Measurements from ENCODE around the gene CCM2.

The CCM2 gene

DNA sequence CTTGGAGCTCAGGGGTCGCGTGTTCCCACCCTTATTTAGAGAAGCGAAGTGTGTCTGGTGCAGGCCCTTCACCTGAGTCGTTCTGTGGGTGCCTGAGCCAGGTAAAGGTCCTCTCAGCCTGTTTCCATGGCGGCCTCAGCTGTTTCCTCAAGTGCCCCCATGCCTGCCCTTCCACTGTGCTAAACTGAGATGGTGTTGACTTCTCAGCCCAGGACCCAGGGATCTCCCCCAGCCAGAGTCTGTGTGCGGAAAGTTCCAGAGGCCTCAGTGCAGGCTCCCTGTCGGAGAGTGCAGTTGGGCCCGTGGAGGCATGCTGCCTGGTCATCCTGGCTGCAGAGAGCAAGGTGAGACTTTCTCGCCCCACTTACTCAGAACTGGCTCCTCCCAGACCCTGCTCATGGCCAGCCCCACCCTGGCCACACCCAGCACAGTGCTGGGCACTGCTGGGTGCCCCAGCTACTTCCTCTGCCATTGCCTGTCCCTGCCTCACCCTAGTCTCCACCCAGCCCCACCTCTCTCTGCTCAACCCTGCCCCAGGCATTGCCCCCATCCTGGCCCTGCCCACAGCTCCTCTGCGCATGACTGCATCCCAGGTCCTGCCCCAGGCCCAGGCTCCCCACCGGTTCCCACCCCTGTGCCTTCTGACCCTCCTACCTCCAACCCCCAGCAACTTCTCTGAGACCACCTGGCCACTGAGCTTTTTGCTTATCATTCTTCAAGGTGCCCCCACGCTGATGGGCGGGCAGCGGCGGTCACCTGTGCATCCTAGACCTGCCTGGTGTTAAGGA lies 68.4 kb downstream of the CCM2 start:
- POLR2A ChIA-PET, result no interaction called here
- WGBS (ENCODE audit: insufficient coverage), result 98% methylated on average over 15 of the region's 15 CpGs
- peaks cover 35 to 94% (median 85%) of the 10 kb centered on the region in 4 experiments for H3K36me3 ChIP-seq (ENCODE audit: control insufficient read depth in 4 of 4, insufficient read depth in 4 of 4, low read length in 3 of 4)
- DNase-seq, result no peak
- H3K4me3 ChIP-seq (ENCODE audit: control insufficient read depth in 1 of 7, extremely low read depth in 1 of 7, insufficient read depth in 4 of 7, low read depth in 2 of 7, low read length in 6 of 7), result no peak overlapping the region
- H3K27ac ChIP-seq (ENCODE audit: insufficient read depth in 1 of 2, low read depth in 1 of 2, low read length in 2 of 2, poor library complexity in 1 of 2, severe bottlenecking in 2 of 2), result no peak overlapping the region
- CTCF ChIA-PET, result interaction anchor here (0.9 to 2.6 kb wide), 5 partner anchors 12 to 95 kb away, joined by 3 to 13 read pairs (median 4); no protein-coding TSS in a partner anchor
- no peaks in the 10 kb centered on the region for H3K9me3 ChIP-seq (ENCODE audit: control extremely low read depth in 1 of 5, control insufficient read depth in 4 of 5, insufficient read depth in 2 of 5, low read depth in 1 of 5, low read length in 4 of 5)
- no peaks in the 10 kb centered on the region for H3K27me3 ChIP-seq (replicated peaks in 2 of 5; ENCODE audit: control insufficient read depth in 4 of 5, insufficient read depth in 5 of 5, low read length in 4 of 5)
- H3K4me1 ChIP-seq (ENCODE audit: control extremely low read depth in 1 of 4, control insufficient read depth in 4 of 4, insufficient read depth in 4 of 4, low read length in 3 of 4), result peaks cover 0 to 4% (median 0%) of the 10 kb centered on the region in 4 experiments

GRCh38 chr7:45069444-45070253 lies 69.6 kb downstream of the CCM2 start:
- Histone ChIP-seq H3K4me1 (ENCODE audit: control extremely low read depth in 1 of 4, control insufficient read depth in 4 of 4, insufficient read depth in 4 of 4, low read length in 3 of 4) (peaks cover 0 to 4% (median 0%) of the 10 kb centered on the region in 4 experiments), H3K27me3 (replicated peaks in 2 of 5; ENCODE audit: control insufficient read depth in 4 of 5, insufficient read depth in 5 of 5, low read length in 4 of 5) (no peaks in the 10 kb centered on the region), H3K9me3 (ENCODE audit: control extremely low read depth in 1 of 5, control insufficient read depth in 4 of 5, insufficient read depth in 2 of 5, low read depth in 1 of 5, low read length in 4 of 5) (no peaks in the 10 kb centered on the region), H3K27ac (ENCODE audit: insufficient read depth in 1 of 2, low read depth in 1 of 2, low read length in 2 of 2, poor library complexity in 1 of 2, severe bottlenecking in 2 of 2) (no peak overlapping the region), H3K36me3 (ENCODE audit: control insufficient read depth in 4 of 4, insufficient read depth in 4 of 4, low read length in 3 of 4) (peaks cover 31 to 94% (median 83%) of the 10 kb centered on the region in 4 experiments), H3K4me3 (ENCODE audit: control insufficient read depth in 1 of 7, extremely low read depth in 1 of 7, insufficient read depth in 4 of 7, low read depth in 2 of 7, low read length in 6 of 7) (no peak overlapping the region)
- CTCF ChIA-PET, result interaction anchor here (0.8 to 2.6 kb wide), 7 partner anchors 11 to 270 kb away, joined by 3 to 13 read pairs (median 3); no protein-coding TSS in a partner anchor
- POLR2A ChIA-PET, result no interaction called here
- no peak for DNase-seq
- 98% methylated on average over 12 of the region's 15 CpGs for WGBS (ENCODE audit: insufficient coverage)

DNA sequence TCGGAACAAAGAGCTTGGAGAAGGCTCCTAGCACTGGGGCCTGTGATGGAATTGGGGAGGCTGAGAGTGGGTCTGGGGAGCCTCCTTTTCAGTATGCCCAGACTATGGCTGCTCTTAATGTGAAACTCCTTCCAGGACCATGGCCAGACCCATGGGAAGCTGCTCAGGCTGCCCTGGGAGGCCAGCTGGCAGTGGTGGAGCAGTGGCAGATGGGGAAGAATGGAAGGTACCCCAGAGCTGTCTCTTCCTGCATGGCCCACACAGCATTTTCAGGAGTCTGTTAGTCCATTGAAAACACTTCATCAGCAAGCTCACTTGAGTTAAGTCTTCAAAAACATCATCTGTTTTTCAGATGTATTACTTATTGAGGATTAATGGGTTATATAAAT lies 70.2 kb downstream of the CCM2 start:
- WGBS (ENCODE audit: insufficient coverage), result 100% methylated on average over 1 of the region's 1 CpG
- no peak overlapping the region for H3K27ac ChIP-seq (ENCODE audit: insufficient read depth in 1 of 2, low read depth in 1 of 2, low read length in 2 of 2, poor library complexity in 1 of 2, severe bottlenecking in 2 of 2)
- peaks cover 29 to 94% (median 83%) of the 10 kb centered on the region in 4 experiments for H3K36me3 ChIP-seq (ENCODE audit: control insufficient read depth in 4 of 4, insufficient read depth in 4 of 4, low read length in 3 of 4)
- no peaks in the 10 kb centered on the region for H3K9me3 ChIP-seq (ENCODE audit: control extremely low read depth in 1 of 5, control insufficient read depth in 4 of 5, insufficient read depth in 2 of 5, low read depth in 1 of 5, low read length in 4 of 5)
- ChIA-PET POLR2A (no interaction called here), CTCF (interaction anchor here (1.1 to 2.6 kb wide), 3 partner anchors 34 to 97 kb away, joined by 3 to 13 read pairs (median 3); no protein-coding TSS in a partner anchor)
- no peak for DNase-seq
- H3K4me3 ChIP-seq (ENCODE audit: control insufficient read depth in 1 of 7, extremely low read depth in 1 of 7, insufficient read depth in 4 of 7, low read depth in 2 of 7, low read length in 6 of 7), result no peak overlapping the region
- H3K27me3 ChIP-seq (replicated peaks in 2 of 5; ENCODE audit: control insufficient read depth in 4 of 5, insufficient read depth in 5 of 5, low read length in 4 of 5), result no peaks in the 10 kb centered on the region
- H3K4me1 ChIP-seq (ENCODE audit: control extremely low read depth in 1 of 4, control insufficient read depth in 4 of 4, insufficient read depth in 4 of 4, low read length in 3 of 4), result peaks cover 0 to 4% (median 0%) of the 10 kb centered on the region in 4 experiments

DNA sequence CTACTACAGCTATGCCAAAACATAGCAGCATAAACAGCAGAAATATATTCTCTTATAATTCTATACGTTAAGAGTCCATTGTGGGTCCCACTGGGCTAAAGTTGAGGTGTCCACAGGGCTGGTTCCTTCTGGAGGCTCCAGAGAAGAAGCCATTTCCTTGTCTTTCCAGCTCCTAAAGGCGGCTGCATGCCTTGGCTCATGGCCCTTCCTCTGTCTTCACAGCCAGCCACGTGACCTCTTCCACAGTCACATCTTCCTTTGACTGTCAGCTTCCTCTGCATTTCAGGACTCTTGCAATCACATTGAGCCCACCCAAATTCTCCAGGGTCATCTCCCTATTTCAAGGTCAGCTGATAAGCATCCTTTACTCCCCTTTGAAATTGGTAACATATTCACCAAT lies 71.5 kb downstream of the CCM2 start:
- H3K27ac ChIP-seq (ENCODE audit: insufficient read depth in 1 of 2, low read depth in 1 of 2, low read length in 2 of 2, poor library complexity in 1 of 2, severe bottlenecking in 2 of 2), result no peak overlapping the region
- H3K9me3 ChIP-seq (ENCODE audit: control extremely low read depth in 1 of 5, control insufficient read depth in 4 of 5, insufficient read depth in 2 of 5, low read depth in 1 of 5, low read length in 4 of 5), result no peaks in the 10 kb centered on the region
- H3K4me1 ChIP-seq (ENCODE audit: control extremely low read depth in 1 of 4, control insufficient read depth in 4 of 4, insufficient read depth in 4 of 4, low read length in 3 of 4), result peaks cover 0 to under 1% (median 0%) of the 10 kb centered on the region in 4 experiments
- WGBS (ENCODE audit: insufficient coverage), result 93% methylated on average over 3 of the region's 3 CpGs
- H3K36me3 ChIP-seq (ENCODE audit: control insufficient read depth in 4 of 4, insufficient read depth in 4 of 4, low read length in 3 of 4), result peaks cover 27 to 94% (median 83%) of the 10 kb centered on the region in 4 experiments
- H3K27me3 ChIP-seq (replicated peaks in 2 of 5; ENCODE audit: control insufficient read depth in 4 of 5, insufficient read depth in 5 of 5, low read length in 4 of 5), result no peaks in the 10 kb centered on the region
- ChIA-PET POLR2A (no interaction called here), CTCF (interaction anchor here (0.9 to 4.2 kb wide), 5 partner anchors 9 to 98 kb away, joined by 4 to 23 read pairs (median 6); no protein-coding TSS in a partner anchor)
- no peak overlapping the region for H3K4me3 ChIP-seq (ENCODE audit: control insufficient read depth in 1 of 7, extremely low read depth in 1 of 7, insufficient read depth in 4 of 7, low read depth in 2 of 7, low read length in 6 of 7)
- DNase-seq, result no peak

DNA sequence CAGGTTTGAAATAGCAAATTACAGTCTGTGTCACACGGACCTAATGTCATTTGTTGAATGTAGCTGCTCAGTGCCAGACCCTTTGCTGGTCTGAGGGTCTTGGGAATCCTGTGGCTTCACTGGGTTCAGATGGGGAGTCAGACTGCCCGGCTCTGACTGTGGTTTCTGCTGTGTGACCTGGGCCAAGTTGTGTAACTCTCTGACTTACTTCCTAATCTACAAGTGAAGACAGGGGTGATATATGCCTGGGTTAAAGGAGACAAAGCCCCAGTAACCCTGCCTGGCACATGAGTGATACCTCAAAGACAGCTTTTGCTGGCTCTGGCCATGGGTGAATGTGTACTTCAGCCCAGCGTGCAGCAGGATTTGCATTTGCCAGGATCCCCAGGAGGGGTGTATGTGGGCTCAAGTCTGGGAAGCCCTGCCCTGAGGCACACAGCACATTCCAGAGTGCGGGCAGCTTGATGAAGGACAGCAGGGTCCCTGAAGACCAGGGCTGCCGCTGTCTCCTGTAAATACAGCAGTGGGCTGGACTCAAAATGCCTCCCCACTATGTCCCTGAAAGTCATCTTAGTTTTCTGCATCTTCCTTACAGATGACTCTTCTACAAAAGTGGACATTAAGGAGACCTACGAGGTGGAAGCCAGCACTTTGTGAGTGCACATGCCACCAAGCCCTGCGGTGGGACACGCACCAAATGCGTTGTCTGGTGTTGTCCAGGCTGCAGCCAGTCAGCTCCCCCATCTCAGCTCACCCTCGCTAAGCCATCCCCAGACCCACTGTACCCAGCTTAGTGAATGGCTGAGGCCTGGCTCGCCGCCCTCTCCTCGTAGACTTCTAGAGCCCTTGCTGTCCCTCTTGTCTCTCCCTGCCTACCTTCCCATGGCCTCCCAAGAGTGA lies 72.4 kb downstream of the CCM2 start:
- Histone ChIP-seq H3K9me3 (ENCODE audit: control extremely low read depth in 1 of 5, control insufficient read depth in 4 of 5, insufficient read depth in 2 of 5, low read depth in 1 of 5, low read length in 4 of 5) (no peaks in the 10 kb centered on the region), H3K36me3 (ENCODE audit: control insufficient read depth in 4 of 4, insufficient read depth in 4 of 4, low read length in 3 of 4) (peaks cover 27 to 98% (median 85%) of the 10 kb centered on the region in 4 experiments), H3K27ac (ENCODE audit: insufficient read depth in 1 of 2, low read depth in 1 of 2, low read length in 2 of 2, poor library complexity in 1 of 2, severe bottlenecking in 2 of 2) (no peak overlapping the region), H3K4me3 (ENCODE audit: control insufficient read depth in 1 of 7, extremely low read depth in 1 of 7, insufficient read depth in 4 of 7, low read depth in 2 of 7, low read length in 6 of 7) (no peak overlapping the region), H3K4me1 (ENCODE audit: control extremely low read depth in 1 of 4, control insufficient read depth in 4 of 4, insufficient read depth in 4 of 4, low read length in 3 of 4) (no peaks in the 10 kb centered on the region), H3K27me3 (replicated peaks in 2 of 5; ENCODE audit: control insufficient read depth in 4 of 5, insufficient read depth in 5 of 5, low read length in 4 of 5) (no peaks in the 10 kb centered on the region)
- DNase-seq, result no peak
- CTCF ChIA-PET, result interaction anchor here (0.9 to 4.2 kb wide), 5 partner anchors 10 to 99 kb away, joined by 4 to 23 read pairs (median 6); no protein-coding TSS in a partner anchor
- POLR2A ChIA-PET, result no interaction called here
- WGBS (ENCODE audit: insufficient coverage), result 97% methylated on average over 13 of the region's 13 CpGs

- DNase-seq, result no peak
- CTCF ChIA-PET, result interaction anchor here (2.0 to 4.2 kb wide), 2 partner anchors 11 to 100 kb away, joined by 6 to 23 read pairs; no protein-coding TSS in a partner anchor
- Histone ChIP-seq H3K9me3 (ENCODE audit: control extremely low read depth in 1 of 5, control insufficient read depth in 4 of 5, insufficient read depth in 2 of 5, low read depth in 1 of 5, low read length in 4 of 5) (no peaks in the 10 kb centered on the region), H3K27ac (ENCODE audit: insufficient read depth in 1 of 2, low read depth in 1 of 2, low read length in 2 of 2, poor library complexity in 1 of 2, severe bottlenecking in 2 of 2) (no peak overlapping the region), H3K27me3 (replicated peaks in 2 of 5; ENCODE audit: control insufficient read depth in 4 of 5, insufficient read depth in 5 of 5, low read length in 4 of 5) (no peaks in the 10 kb centered on the region), H3K4me1 (ENCODE audit: control extremely low read depth in 1 of 4, control insufficient read depth in 4 of 4, insufficient read depth in 4 of 4, low read length in 3 of 4) (no peaks in the 10 kb centered on the region), H3K36me3 (ENCODE audit: control insufficient read depth in 4 of 4, insufficient read depth in 4 of 4, low read length in 3 of 4) (peaks cover 23 to 94% (median 78%) of the 10 kb centered on the region in 4 experiments), H3K4me3 (ENCODE audit: control insufficient read depth in 1 of 7, extremely low read depth in 1 of 7, insufficient read depth in 4 of 7, low read depth in 2 of 7, low read length in 6 of 7) (no peak overlapping the region)
- 93% methylated on average over 9 of the region's 17 CpGs for WGBS (ENCODE audit: insufficient coverage)
- POLR2A ChIA-PET, result no interaction called here
Observed at GRCh38 chr7:45073031-45073785, 73.2 kb downstream of the CCM2 start.

All from common myeloid progenitor, CD34-positive (primary cell).